ENCODE measurements around the gene COA7. TPM values are rescaled to one million over a fixed set of nuclear protein-coding genes. Genes with fewer than 3 reads are reported as not detected.

The COA7 gene
- total and polyA plus RNA-seq, 2 of the 8 experiments (the other 6 are each of a cell fraction or from before 2014, with no cell fraction given): 23.2 to 61.8 TPM

- TF ChIP-seq FOSL1 (IDR thresholded peaks at IDR 0.05; ENCODE audit: insufficient read depth, low read depth, low read length): no peak
- TF ChIP-seq GTF2F1 (IDR thresholded peaks at IDR 0.05; ENCODE audit: borderline replicate concordance, low read depth, low read length): no peak
- TF ChIP-seq RFX5 (IDR thresholded peaks at IDR 0.05; ENCODE audit: borderline replicate concordance, low read depth, low read length): no peak
Observed at GRCh38 chr1:52667984-52668383, 30.2 kb downstream of the COA7 start (continued).
